NCI-H524 treated with DMSO at 0.1 percent for 48 hours (cell line): ENCODE results near the gene NTN4.
"Not testable (repeated sequence)": the region's sequence is repeated elsewhere in the genome, so short reads cannot be mapped to it uniquely, and the experiment has no call there.

Experiments used
- DNase-seq: peaks from one replicate; lab custom pipeline; 2025; lab: John Stamatoyannopoulos, UW

NTN4 gene

DNA sequence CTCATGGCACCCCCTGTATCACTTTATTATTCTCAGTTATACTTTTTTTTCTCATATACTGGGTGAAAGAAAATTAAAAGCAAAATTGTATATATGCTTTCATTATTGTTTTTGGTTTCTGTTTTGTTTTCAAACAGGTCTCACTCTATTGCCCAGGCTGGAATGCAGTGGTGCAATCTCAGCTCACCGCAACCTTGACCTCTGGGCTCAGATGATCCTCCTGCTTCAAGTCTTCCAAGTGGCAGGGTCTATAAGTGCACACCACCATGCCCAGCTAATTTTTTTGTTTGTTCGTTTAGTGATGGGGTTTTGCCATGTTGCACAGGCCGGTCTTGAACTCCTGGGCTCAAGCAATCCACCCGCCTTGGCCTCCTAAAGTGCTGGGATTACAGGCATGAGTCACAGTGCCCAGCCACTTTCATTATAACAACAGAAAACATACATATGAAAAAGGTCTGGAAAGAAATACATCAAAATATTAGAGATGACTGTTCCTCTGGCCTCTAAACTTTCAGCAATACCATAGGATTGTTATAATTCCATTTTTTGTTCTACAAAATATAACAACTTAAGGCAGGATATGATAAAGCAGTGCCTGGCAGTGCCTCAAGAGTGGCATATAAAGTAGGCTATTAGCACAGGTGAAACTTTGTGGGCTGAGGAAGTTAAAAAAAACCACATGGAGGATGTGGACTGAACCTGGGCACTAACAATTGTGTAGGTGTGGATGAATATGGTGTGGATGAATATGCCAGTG lies 5.8 kb upstream of the NTN4 start:
- no peak for DNase-seq

DNA sequence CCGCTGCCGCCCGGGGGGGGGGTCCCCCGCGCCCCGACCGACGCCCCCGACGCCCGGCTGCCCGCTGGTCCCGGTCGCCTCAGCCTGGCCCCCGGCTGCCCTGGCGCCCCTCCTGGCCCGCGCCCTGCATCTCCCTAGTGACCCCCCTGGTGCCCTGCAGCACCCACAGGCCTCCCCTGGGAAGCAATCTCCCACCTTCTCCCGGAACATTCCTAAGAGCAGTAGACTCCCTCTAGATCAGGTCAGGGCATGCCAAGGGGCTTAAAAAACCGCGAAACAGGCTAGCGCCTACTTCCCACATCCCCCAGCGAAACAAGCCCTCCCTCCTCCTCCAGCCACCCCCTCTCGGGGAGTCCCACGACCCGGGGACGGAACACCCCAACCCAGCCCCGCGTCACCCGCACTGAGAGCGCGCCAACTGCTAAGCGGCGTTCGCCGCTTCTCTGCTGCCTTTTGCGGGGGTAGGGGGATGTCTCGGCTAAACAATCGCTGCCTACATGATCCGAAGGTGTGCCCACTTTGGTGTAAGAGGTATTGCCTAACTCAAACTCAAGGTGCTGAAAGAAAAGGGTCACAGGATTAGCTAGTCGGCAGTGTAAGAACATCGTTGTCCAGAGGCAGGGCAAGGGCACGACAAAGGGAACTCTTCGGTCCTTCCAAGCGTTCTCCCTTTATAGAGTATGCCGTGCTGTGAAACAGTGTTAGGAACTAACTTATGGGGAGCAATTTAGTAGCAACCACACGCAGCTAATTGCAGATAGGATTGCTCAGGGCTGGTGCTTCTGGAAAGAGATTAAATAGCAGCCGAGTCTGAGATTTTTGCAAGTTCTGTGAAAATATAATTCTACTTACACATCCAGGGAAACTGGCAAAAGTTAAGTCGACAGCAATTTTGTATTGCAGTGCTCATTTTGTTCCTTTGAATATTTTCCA lies 619 bp upstream of the NTN4 start:
- DNase-seq, result no peak

DNA sequence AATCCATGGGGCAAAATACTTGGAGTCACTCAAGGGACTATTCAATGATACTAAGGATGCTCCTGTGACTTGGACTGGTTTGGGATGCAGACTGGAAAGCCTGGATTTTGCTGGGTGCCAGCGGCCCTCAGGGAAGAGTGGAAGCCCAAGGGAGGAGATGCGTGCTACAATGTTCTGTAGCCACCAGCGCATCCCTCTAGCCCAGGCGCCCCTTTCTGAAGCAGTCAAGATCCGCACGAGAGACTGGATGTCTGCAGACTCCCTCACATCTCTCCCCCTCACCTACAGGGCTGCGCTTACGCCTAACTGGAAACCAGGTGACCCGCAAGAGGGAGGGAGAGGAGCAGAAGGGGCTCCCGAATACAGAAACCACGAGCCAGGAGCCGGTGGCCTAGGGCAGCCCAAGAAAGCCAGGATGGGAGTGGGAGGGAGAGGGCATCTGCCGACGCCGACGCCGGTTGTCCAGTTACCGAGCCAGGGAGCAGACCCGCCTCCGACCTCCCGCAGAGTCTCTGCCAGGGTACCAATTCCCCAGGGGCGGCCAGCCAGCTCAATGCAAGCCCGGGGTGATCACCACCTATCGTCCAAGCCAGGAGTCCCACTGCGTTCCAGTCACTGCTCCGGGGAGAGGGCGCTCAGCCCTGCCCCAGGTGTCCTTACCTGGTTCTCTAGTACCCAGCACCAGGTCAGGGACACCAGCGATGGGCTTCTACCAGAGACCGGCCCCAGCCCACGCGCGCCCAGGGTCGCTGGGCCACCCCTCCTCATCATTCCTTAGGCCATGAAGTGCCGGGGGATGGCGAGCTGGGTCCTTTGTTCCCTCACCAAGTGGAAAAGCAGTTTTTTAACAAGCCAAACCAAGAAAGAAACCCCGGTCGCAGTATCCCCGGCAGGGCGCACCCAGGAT lies 1.2 kb downstream of the NTN4 start:
- DNase-seq, result no peak

DNA sequence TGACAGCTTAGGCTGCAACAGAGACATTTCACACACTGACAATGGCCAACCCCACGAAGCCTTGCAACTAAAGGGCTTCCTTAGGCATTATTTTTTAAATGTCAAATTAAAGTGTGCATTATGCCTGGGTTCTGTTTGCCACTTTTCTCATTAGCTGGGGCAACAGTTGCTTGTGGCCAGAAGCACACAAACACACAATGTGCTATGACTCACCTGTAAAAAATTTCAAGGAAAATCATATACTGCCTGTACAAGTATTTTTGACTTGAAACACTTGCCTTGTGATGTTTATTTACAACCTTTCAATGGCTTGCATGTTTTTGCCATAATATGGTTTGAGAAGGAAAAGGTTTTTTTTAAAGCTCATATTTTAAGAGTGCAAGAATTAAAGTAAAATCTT lies 1.9 kb downstream of the NTN4 start:
- DNase-seq, result no peak

DNA sequence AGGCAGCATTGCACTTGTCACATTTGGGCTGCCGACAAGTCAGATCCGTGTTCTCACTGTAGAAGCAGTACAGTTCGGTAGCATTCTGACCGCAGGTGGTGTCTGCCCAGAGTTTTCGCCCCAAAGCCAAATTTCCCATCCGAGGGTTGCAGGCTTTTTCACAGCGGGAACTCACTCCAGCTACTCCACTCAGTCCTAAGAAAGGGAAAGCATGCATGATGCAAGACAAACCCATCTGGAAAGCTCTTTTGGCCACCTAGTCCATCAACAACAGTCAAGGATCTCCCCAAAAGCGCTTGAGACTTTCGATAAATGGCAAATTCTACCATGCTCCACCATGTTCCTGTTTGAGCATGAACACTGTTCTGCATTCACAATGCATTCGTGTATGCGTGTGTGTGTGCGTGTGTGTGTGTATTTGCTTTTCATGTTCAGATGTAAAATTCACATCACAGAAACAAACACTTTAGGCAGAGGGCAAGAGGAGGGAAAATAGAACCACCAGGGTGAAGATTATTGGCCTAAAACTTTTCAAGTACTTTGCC lies 3.2 kb downstream of the NTN4 start:
- DNase-seq, result no peak

DNA sequence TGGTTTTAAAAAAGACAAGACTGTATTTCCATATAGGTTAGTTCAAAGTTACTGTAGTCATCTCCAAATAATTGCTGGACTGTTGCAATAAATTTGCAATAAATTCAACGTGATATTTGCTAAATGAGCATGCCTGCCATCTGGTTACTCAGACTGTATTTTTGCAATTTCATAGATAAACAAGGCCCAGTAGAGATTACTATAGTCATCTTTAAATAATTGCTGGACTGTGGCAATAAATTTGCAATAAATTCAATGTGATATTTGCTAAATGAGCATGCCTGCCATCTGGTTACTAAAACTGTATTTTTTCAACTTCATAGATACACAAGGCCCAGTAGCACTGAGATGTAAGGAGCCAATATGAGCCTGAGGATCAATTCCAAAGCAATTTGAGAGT lies 5.6 kb downstream of the NTN4 start:
- no peak for DNase-seq

DNA sequence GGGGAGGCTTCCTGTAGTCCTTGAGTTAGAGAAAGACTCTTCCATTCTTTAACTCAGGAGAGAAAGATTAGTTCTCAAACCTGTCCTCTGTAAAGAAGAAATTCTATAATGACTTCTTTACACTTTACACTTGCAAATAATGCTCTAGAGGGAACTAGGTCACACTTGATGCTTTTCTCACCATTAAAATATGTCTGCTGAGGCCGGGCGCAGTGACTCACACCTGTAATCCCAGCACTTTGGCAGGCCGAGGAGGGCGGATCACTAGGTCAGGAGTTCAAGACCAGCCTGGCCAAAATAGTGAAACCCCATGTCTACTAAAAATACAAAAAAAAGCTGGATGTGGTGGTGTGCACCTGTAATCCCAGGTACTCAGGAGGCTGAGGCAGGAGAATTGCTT lies 6.3 kb downstream of the NTN4 start:
- no peak for DNase-seq

DNA sequence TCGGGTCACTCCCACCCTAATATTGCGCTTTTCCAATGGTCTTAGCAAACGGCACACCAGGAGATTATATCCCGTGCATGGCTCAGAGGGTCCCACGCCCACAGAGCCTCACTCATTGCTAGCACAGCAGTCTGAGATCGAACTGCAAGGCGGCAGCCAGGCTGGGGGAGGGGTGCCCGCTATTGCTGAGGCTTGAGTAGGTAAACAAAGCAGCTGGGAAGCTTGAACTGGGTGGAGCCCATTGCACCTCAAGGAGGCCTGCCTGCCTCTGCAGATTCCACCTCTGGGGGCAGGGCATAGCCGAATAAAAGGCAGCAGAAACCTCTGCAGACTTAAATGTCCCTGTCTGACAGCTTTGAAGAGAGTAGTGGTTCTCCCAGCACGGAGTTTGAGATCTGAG lies 15.1 kb downstream of the NTN4 start:
- not testable (repeated sequence) for DNase-seq

DNA sequence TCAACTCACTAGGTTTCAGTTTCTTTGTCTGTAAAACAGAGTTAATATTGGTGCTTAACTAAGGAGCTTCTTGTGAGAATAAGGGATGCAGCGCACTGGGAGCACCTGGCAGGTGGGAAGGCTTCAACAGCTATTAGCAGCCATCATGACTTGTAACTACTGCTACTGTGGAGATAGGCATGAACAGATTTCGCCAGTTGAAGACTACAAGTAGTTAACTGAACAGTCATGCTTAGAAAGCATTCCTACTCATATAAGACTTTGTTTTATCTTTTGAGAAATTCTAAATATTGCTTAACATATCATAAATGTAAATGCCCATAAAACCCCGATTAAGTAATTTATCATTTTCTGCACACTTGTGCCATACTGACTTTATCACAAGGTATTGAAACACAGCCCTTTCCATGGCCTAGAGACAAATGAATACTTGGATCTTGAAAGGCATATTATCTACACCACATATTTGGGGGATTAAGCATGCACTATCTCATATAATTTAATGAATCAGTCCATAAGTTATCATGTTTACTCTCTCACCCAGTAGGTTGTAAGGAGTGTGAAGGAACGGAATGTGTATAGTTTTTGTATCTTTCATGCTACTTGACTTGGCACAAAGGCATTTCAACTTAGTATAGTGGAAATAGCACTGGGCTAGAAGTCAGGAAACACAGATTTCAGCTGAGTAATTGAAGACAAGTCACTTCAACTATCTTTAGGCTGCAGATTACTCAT lies 16.1 kb downstream of the NTN4 start:
- no peak for DNase-seq

DNA sequence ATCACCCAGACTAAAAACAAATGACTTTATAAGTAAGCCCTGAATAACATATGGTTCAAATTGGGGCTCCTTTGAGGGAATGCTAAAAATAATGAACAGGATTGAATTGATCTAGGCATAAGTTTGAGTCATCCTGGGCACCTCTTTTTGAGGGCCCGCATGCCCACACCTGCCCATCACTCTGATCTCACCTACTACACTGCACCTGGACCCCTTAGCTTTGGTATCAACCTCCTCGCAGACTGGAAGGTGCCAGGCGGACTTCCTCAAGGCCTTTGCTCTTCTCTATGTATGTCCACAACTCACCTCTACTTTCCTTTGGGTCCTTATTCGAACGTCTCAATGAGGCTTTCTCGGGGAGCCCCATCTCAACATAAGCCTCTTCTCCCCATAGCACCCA lies 17.2 kb downstream of the NTN4 start:
- no peak for DNase-seq

DNA sequence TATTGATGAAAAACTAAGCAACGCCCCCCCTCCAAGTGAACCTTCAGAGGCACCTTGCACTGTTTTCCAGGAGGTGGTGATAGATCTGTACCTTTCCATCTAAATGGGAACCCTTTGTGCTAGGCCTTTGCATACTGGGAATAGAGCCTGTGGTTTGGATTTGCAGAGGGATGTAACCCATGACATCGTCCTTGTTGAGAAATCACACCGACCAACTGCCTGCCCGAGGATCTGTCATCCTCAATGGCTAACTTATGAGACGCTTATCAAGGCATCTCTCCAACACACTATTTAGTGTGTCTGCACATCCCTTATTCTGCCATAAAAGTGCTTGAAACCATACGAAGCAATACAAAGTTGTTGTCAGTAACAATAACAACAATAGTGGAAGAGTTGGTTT lies 22.9 kb downstream of the NTN4 start:
- DNase-seq, result no peak

DNA sequence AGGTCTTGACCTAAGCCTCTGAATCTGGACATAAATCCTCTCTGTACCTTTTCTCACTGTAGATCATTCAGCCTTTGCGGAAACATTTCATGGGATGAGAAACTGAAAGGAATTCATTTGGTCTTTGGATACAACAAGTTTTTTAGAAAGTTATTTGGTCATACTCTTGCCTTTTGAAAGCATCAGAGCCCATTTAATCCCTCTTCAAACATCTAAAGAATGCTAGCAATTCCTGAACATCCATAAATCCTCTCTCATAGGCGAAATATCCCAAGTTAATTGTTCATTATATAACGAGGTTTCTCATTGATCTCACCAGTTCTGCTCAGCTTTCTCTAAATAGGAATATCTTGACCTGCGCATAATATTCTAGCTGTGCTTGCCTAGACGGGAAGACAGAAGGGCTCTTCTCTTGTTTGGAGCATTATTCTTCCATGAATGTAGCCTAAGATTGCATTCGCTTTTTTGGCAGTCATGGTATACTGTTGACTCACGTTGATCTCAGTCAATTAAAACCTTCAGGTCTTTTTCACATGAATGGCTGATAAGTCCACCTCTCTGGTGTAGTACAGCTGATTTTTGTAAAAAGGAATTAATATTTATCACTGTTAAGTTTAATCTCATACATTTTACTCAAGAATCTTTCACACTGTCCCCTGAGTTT lies 24.1 kb downstream of the NTN4 start:
- DNase-seq, result no peak

DNA sequence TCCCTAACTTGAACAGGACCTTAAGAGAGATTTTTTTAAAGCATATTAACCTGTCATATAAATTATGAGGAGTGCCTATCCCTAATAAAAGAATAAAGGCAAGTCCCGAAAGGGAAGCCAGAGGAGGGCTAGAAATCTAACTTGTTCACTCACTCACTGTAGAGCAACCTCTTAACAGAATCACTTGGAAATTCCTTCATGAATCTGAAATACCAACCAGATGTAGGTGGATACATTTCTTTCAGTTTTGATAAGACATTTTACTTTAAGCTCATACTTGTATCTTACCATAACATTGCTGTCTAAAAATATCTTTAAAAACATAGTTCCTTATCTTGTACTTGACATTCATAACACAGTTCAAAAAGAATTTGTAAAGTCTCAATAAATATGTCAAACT lies 25.7 kb downstream of the NTN4 start:
- no peak for DNase-seq

DNA sequence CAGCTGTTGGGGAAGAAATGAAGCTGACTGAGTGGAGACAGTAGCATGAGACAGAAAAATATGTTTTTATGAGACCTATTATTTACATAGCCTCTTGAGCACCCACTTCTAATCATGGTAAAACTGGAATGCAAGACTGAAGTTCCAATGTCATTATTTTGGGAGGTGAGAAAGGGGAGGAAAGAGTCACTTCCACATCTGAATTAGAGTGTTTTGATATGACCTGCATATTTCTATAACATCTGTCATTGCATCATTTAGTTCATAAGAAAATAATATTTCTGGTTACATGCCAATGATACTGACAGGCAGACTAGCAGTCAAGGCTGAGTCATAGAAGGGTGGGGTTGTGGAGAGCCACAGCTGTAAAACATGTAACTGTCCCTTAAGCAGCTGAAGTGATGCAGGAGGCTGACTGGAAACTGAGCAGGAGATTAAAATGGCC lies 26.7 kb downstream of the NTN4 start:
- no peak for DNase-seq

DNA sequence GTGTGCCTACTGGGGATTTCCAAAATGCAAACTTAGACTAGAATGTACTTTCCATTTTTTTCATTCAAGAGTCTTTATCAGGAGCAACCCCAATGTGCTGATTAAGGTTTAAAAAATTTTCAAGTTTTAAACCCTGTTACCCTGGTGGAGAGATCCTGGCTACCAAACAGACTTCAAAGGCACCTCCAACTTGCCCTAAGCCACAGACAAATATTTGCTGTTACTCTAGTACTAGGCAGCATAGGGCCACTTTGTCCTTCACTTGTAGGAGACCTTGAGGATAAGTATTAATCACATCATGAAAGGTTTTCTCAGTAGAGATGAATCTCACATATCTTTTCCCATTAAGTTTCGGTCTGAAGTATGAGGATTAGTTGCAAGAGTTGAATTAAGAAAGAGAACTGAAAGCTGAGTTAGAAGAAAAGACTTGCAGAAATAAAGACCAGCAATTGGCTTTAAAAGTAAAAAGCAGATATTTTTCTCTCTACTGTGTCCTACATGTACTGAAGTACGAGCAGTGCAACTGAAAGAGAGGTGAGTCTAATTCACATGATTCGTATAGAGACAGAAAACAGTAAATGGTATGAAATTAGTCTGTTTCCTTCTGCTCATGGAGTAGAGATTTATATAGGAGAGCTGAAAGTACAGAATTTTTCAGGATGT lies 28.3 kb downstream of the NTN4 start:
- DNase-seq, result no peak

DNA sequence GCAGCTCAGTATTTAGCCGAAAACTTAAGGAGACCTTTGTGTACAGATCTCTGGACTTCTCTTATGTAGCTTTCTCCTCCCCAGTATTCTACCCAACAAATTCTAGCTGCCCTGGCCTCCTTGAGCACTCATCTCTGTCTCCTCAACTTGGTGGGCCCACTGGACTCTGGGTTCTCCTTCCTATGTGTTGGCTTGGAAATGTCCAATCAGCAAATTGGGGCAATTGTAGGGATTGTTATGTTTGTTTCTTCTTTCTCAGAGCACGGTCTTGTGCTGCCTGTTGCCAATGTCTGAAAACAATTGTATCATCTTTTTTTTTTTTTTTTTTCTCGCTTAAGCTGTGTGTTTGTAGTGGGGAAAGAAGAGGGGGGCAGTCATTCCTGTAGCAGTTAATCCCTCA lies 30.2 kb downstream of the NTN4 start:
- DNase-seq, result no peak

DNA sequence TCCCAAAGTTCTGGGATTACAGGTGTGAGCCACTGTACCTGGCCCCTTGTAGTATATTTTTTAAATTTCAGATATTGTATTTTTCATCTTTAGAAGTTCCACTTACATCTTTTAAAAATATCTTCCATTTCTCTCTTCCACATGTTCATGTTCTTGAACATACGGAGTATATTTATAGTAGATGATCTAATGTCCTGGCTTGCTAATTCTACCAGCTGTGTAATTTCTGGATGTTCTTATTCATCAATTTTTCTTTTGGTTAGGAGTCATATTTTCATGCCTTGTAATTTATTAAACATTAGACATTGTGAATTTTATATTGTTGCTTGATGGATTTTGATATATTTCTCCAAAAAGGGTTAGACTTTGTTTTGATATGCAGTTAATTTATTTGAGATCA lies 30.8 kb downstream of the NTN4 start:
- DNase-seq, result no peak

DNA sequence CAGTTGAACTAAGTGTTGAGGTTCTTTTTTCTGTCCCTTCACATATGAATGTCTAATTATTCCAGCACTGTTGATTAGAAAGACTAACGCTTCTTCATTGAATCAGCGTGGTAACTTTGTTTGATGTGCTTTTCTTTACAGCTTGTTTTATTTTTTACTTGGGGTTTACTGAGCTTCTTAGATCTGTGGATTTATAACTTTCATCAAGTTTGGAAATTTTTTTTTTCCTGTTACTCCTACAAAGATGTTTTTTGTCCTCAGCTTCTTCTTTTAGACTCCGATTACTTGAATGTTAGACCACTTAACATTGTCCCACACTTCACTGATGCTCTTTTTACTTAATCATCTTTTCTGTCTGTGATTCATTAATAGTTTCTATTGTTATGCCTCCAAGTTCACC lies 31.5 kb downstream of the NTN4 start:
- DNase-seq, result no peak

DNA sequence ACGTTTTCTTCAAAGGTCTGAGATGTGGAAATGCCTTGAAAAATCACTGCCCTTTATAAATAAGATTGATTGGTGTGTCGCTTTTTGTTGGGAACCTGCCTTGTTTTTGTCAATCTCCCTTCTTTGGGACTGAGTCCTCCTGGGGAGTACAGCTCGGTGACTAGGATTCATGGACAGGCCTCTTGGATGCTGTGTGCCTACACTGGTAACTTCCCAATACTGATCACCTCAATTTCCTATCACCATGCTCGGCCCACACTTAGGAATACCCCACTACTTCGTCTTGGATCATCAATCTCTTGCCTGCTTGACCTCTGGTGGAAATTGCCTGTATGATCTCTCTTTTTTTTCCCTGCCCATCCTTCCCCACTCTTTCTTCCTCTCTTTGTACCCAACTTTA lies 34.2 kb downstream of the NTN4 start:
- DNase-seq, result no peak

DNA sequence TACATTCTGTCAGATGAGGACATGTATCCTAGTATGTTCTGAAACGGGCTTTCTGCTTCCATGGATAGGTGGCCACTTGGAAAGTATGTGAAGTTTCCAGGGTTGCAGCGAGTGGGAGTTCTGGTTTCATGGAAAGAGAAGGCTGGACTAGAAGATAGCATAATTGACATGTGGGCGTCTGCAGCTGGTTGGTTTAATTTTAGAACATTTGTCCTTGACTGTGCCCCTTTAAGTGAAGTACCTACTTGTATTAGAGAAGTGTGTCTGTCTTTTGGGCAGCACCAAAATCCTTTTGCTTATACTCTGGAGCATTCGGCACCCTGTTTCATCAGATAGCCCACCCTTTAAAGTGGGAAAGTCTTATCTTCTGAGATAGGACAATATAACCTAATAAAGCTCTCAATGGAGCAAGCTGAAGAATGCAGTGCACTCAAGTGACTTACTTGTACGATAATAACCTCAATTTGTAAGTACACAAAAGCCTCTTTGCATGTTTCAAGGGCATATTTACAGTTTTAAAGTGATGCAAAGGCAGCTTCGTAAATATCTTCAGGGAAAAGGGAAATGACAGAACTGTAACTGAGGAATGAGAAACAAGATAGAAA lies 35.2 kb downstream of the NTN4 start:
- DNase-seq, result no peak
